Amniotic epithelial cell (primary cell): ENCODE data around the gene MYLK4.

Source experiments
- DNase-seq: peaks from one replicate; pipeline ENCODE4 v3.0.0-alpha.2; 2010; ENCODE audit warnings: low read depth

MYLK4 gene

GRCh38 chr6:2630359-2630758 lies 120.4 kb downstream of the MYLK4 start:
- peak; percentile 97 for DNase-seq

- DNase-seq, result peak; percentile 90
Observed at GRCh38 chr6:2626401-2626800, 124.3 kb downstream of the MYLK4 start.

- peak; percentile 13 for DNase-seq
Observed at GRCh38 chr6:2625581-2625980, 125.1 kb downstream of the MYLK4 start.

- no peak for DNase-seq
Observed at GRCh38 chr6:2624177-2624576, 126.5 kb downstream of the MYLK4 start.

GRCh38 chr6:2623295-2623694 lies 127.4 kb downstream of the MYLK4 start:
- no peak for DNase-seq

- DNase-seq, result no peak
Observed at GRCh38 chr6:2622671-2623070, 128.1 kb downstream of the MYLK4 start.

GRCh38 chr6:2619651-2620050 lies 131.1 kb downstream of the MYLK4 start:
- no peak for DNase-seq

GRCh38 chr6:2617729-2618128 lies 133.0 kb downstream of the MYLK4 start:
- DNase-seq, result no peak

GRCh38 chr6:2616811-2617210 lies 133.9 kb downstream of the MYLK4 start:
- DNase-seq, result no peak

GRCh38 chr6:2615251-2615650 lies 135.5 kb downstream of the MYLK4 start:
- no peak for DNase-seq

GRCh38 chr6:2614846-2615245 lies 135.9 kb downstream of the MYLK4 start:
- no peak for DNase-seq

GRCh38 chr6:2614155-2614554 lies 136.6 kb downstream of the MYLK4 start:
- DNase-seq, result no peak
